Measurements from ENCODE around the gene LPAR3. TPM values are rescaled to one million over a fixed set of nuclear protein-coding genes. Genes with fewer than 3 reads are reported as not detected.

Gene LPAR3
- total RNA-seq (1 to 10 TPM in 1 of 5 experiments, under 1 TPM in 4; 0.29 to 1.1 (median 0.97) TPM), polyA plus RNA-seq (under 1 TPM; 0.54 to 0.60 TPM), total RNA-seq (1.5 reads per million, percentile 4 among the genes with 10 or more reads in this experiment)

GRCh38 chr1:84892705-84893618 is at the start of gene LPAR3:
Gene LPAR3 (minus strand): TSS chr1:84893206. CDS start chr1:84866120, 27,086 bp downstream.
- peaks cover 0 to 3% of the 10 kb centered on the region in 2 donors for H3K4me1 ChIP-seq (ENCODE audit: control insufficient read depth in 2 of 2, insufficient read depth in 2 of 2, low read length in 2 of 2)
- H3K27me3 Mint-ChIP-seq, result peaks cover 26 to 57% (median 27%) of the 10 kb centered on the region in 5 donors
- peaks cover 8% of the 10 kb centered on the region in 2 donors for H3K27me3 ChIP-seq (ENCODE audit: control insufficient read depth in 2 of 2, insufficient read depth in 2 of 2, low read length in 2 of 2)
- no peaks in the 10 kb centered on the region for H3K36me3 ChIP-seq (ENCODE audit: control insufficient read depth in 2 of 3, insufficient read depth in 3 of 3, low read length in 3 of 3)
- peak within 1 kb of the TSS; percentile 66 to 86 (median 82) for H3K4me3 Mint-ChIP-seq
- H3K4me1 Mint-ChIP-seq, result peaks cover 13 to 37% (median 27%) of the 10 kb centered on the region in 7 donors
- peak within 1 kb of the TSS in 1 of 9 donors; percentile 26 for H3K27ac Mint-ChIP-seq
- POLR2A ChIA-PET, result interaction anchor here (1.1 kb wide), 1 partner anchor 13 kb away, joined by 3 read pairs; no protein-coding TSS in a partner anchor
- H3K9me3 Mint-ChIP-seq, result no peaks in the 10 kb centered on the region
- intact Hi-C loops (cut with micrococcal nuclease), result loop anchor here (5.0 kb wide), 3 partner anchors 51 to 111 kb away; no protein-coding TSS in a partner anchor
- DNase-seq (peak in 4 of 9 donors; percentile 11 to 25 (median 16)), ATAC-seq (peak; percentile 57)
- H3K9me3 ChIP-seq (ENCODE audit: control insufficient read depth in 2 of 3, low read length in 3 of 3), result no peaks in the 10 kb centered on the region
- no peak within 1 kb of the TSS for H3K27ac ChIP-seq (ENCODE audit: low read depth, low read length)
- peaks cover 0 to 6% (median 4%) of the 10 kb centered on the region in 5 donors for H3K36me3 Mint-ChIP-seq
- CTCF ChIA-PET, result interaction anchor here (0.6 kb wide), 1 partner anchor 995 kb away, joined by 3 read pairs; no protein-coding TSS in a partner anchor
- peak within 1 kb of the TSS; percentile 54 for H3K4me3 ChIP-seq (ENCODE audit: low read length)

- ChIA-PET POLR2A (no interaction called here), CTCF (interaction anchor here (0.6 to 9.2 kb wide), 2 partner anchors 317 to 755 kb away, joined by 3 to 163 read pairs; partner anchors contain the start of gene C1orf52)
- Histone ChIP-seq H3K27ac (ENCODE audit: low read depth, low read length) (no peak overlapping the region), H3K36me3 (ENCODE audit: control insufficient read depth in 2 of 3, insufficient read depth in 3 of 3, low read length in 3 of 3) (no peaks in the 10 kb centered on the region), H3K4me3 (ENCODE audit: low read length) (no peak overlapping the region), H3K9me3 (ENCODE audit: control insufficient read depth in 2 of 3, low read length in 3 of 3) (no peaks in the 10 kb centered on the region), H3K27me3 (ENCODE audit: control insufficient read depth in 2 of 2, insufficient read depth in 2 of 2, low read length in 2 of 2) (no peaks in the 10 kb centered on the region), H3K4me1 (ENCODE audit: control insufficient read depth in 2 of 2, insufficient read depth in 2 of 2, low read length in 2 of 2) (peaks cover 5 to 9% of the 10 kb centered on the region in 2 donors)
- Mint-ChIP-seq H3K9me3 (no peaks in the 10 kb centered on the region), H3K27ac (no peak overlapping the region), H3K4me3 (no peak overlapping the region), H3K4me1 (peaks cover 7 to 21% (median 12%) of the 10 kb centered on the region in 7 donors), H3K36me3 (peaks cover 0 to 5% (median 0%) of the 10 kb centered on the region in 5 donors), H3K27me3 (no peaks in the 10 kb centered on the region)
- DNase-seq, result no peak
- intact Hi-C loops (cut with micrococcal nuclease), result loop anchor here in 1 of 2 donors (10.0 kb wide), 2 partner anchors 867 to 1763 kb away; partner anchors contain the start of gene SH3GLB1
- no peak for ATAC-seq
Measured at GRCh38 chr1:84941843-84942242, 48.8 kb upstream of the LPAR3 start.

GRCh38 chr1:84940481-84940880 is 47.5 kb upstream of the LPAR3 start:
- ChIA-PET POLR2A (no interaction called here), CTCF (interaction anchor here (0.7 to 9.2 kb wide), 4 partner anchors 10 to 499 kb away, joined by 3 to 163 read pairs (median 3); partner anchors contain the start of gene C1orf52)
- intact Hi-C loops (cut with micrococcal nuclease), result loop anchor here in 1 of 2 donors (10.0 kb wide), 2 partner anchors 866 to 1764 kb away; partner anchors contain the start of gene SH3GLB1

GRCh38 chr1:84939761-84940160 is 46.8 kb upstream of the LPAR3 start:
- ChIA-PET POLR2A (no interaction called here), CTCF (interaction anchor here (0.6 to 9.2 kb wide), 2 partner anchors 319 to 996 kb away, joined by 3 to 163 read pairs; partner anchors contain the start of gene C1orf52)
- intact Hi-C loops (cut with micrococcal nuclease), result loop anchor here (5.0 to 10.0 kb wide), 6 partner anchors 247 to 1765 kb away; partner anchors contain the start of genes CTBS (in 1 of the 2), SAMD13 (in 1 of the 2), SH3GLB1 (in 1 of the 2) and SSX2IP (in 1 of the 2)
- Mint-ChIP-seq H3K27me3 (no peaks in the 10 kb centered on the region), H3K27ac (no peak overlapping the region), H3K4me1 (peaks cover 0 to 10% (median under 1%) of the 10 kb centered on the region in 7 donors), H3K4me3 (no peak overlapping the region), H3K9me3 (no peaks in the 10 kb centered on the region), H3K36me3 (no peaks in the 10 kb centered on the region)
- Histone ChIP-seq H3K4me3 (ENCODE audit: low read length) (no peak overlapping the region), H3K27me3 (ENCODE audit: control insufficient read depth in 2 of 2, insufficient read depth in 2 of 2, low read length in 2 of 2) (no peaks in the 10 kb centered on the region), H3K36me3 (ENCODE audit: control insufficient read depth in 2 of 3, insufficient read depth in 3 of 3, low read length in 3 of 3) (no peaks in the 10 kb centered on the region), H3K9me3 (ENCODE audit: control insufficient read depth in 2 of 3, low read length in 3 of 3) (no peaks in the 10 kb centered on the region), H3K4me1 (ENCODE audit: control insufficient read depth in 2 of 2, insufficient read depth in 2 of 2, low read length in 2 of 2) (no peaks in the 10 kb centered on the region), H3K27ac (ENCODE audit: low read depth, low read length) (no peak overlapping the region)
- no peak for ATAC-seq
- DNase-seq, result no peak

More at GRCh38 chr1:84940481-84940880, 47.5 kb upstream of the LPAR3 start:
- no peaks in the 10 kb centered on the region for H3K9me3 ChIP-seq (ENCODE audit: control insufficient read depth in 2 of 3, low read length in 3 of 3)
- peaks cover 0 to 2% of the 10 kb centered on the region in 2 donors for H3K4me1 ChIP-seq (ENCODE audit: control insufficient read depth in 2 of 2, insufficient read depth in 2 of 2, low read length in 2 of 2)
- Mint-ChIP-seq H3K9me3 (no peaks in the 10 kb centered on the region), H3K4me3 (no peak overlapping the region), H3K4me1 (peaks cover 0 to 17% (median 8%) of the 10 kb centered on the region in 7 donors), H3K36me3 (peaks cover 0 to 3% (median 0%) of the 10 kb centered on the region in 5 donors), H3K27me3 (no peaks in the 10 kb centered on the region), H3K27ac (no peak overlapping the region)
- DNase-seq (no peak), ATAC-seq (no peak)
- no peaks in the 10 kb centered on the region for H3K27me3 ChIP-seq (ENCODE audit: control insufficient read depth in 2 of 2, insufficient read depth in 2 of 2, low read length in 2 of 2)
- H3K27ac ChIP-seq (ENCODE audit: low read depth, low read length), result no peak overlapping the region
- H3K36me3 ChIP-seq (ENCODE audit: control insufficient read depth in 2 of 3, insufficient read depth in 3 of 3, low read length in 3 of 3), result no peaks in the 10 kb centered on the region
- H3K4me3 ChIP-seq (ENCODE audit: low read length), result no peak overlapping the region

GRCh38 chr1:84939151-84939550 is 46.1 kb upstream of the LPAR3 start:
- Mint-ChIP-seq H3K27me3 (no peaks in the 10 kb centered on the region), H3K36me3 (no peaks in the 10 kb centered on the region), H3K9me3 (no peaks in the 10 kb centered on the region), H3K4me1 (peaks cover 0 to 5% (median 0%) of the 10 kb centered on the region in 7 donors), H3K4me3 (no peak overlapping the region), H3K27ac (no peak overlapping the region)
- ChIA-PET CTCF (interaction anchor here (0.6 to 1.7 kb wide), 2 partner anchors 33 to 798 kb away, joined by 3 read pairs; no protein-coding TSS in a partner anchor), POLR2A (no interaction called here)
- no peaks in the 10 kb centered on the region for H3K4me1 ChIP-seq (ENCODE audit: control insufficient read depth in 2 of 2, insufficient read depth in 2 of 2, low read length in 2 of 2)
- no peaks in the 10 kb centered on the region for H3K27me3 ChIP-seq (ENCODE audit: control insufficient read depth in 2 of 2, insufficient read depth in 2 of 2, low read length in 2 of 2)
- ATAC-seq (no peak), DNase-seq (no peak)
- no peak overlapping the region for H3K27ac ChIP-seq (ENCODE audit: low read depth, low read length)
- no peaks in the 10 kb centered on the region for H3K36me3 ChIP-seq (ENCODE audit: control insufficient read depth in 2 of 3, insufficient read depth in 3 of 3, low read length in 3 of 3)
- no peaks in the 10 kb centered on the region for H3K9me3 ChIP-seq (ENCODE audit: control insufficient read depth in 2 of 3, low read length in 3 of 3)
- H3K4me3 ChIP-seq (ENCODE audit: low read length), result no peak overlapping the region
- intact Hi-C loops (cut with micrococcal nuclease), result loop anchor here (5.0 to 10.0 kb wide), 4 partner anchors 247 to 634 kb away; partner anchors contain the start of genes CTBS (in 1 of the 2), SAMD13 (in 1 of the 2) and SSX2IP (in 1 of the 2)
